GM18519 (cell line): ENCODE measurements around the gene FARP1.

Source experiments
- ATAC-seq: cut with Tn5 transposase; IDR thresholded peaks from one replicate; pipeline ENCODE4 v1.9.1; 2021; ENCODE audit warnings: mild to moderate bottlenecking, moderate library complexity; ENCODE audit not compliant: unreplicated experiment, low FRiP score

FARP1 gene

DNA sequence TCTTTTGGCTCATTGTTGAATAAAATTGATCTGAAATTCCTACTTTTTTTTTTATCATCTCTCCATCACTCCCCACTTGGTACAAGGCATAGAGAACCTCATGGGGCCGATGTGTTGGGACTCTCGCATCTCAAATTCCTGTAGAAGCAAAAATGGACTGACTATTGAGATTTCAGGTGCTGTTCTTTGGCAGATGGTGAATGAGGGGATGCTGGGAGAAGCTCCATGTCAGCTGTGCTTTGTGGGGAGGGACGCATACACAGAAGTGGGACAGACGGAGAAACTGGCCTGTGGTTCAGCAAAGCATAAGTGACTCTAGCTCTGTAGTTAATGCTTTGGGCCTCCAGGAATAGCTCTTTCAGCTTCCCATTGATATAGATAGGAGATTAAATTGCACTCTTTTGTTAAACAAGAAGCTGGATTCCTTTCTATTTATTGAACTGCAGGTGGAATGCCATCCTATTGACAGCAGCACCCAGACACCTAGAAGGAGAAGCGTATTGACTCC, 228.7 kb downstream of the FARP1 start:
- ATAC-seq: no peak

GRCh38 chr13:98372876-98373275, 230.0 kb downstream of the FARP1 start:
- no peak for ATAC-seq

GRCh38 chr13:98374750-98375149, 231.9 kb downstream of the FARP1 start:
- ATAC-seq: no peak

- ATAC-seq: no peak
Observed at GRCh38 chr13:98377635-98378378, 234.9 kb downstream of the FARP1 start.

- ATAC-seq: no peak
Observed at GRCh38 chr13:98384739-98385138, 241.8 kb downstream of the FARP1 start.

DNA sequence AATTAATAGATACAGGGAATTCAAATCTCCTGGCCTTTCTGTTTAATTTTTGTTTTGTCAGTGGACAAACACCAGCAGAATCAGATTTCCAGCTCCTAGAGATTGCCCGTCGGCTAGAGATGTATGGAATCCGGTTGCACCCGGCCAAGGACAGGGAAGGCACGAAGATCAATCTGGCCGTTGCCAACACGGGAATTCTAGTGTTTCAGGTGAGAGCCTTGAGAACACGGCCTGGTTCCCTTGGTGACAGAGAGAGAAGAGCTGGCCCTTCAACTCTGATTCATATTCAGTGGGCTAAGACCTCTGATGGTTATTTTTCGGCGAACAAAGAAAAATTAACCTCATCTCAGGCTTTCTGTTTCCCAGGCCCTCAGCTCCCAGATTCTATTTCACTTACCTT, 242.7 kb downstream of the FARP1 start:
- ATAC-seq: no peak

DNA sequence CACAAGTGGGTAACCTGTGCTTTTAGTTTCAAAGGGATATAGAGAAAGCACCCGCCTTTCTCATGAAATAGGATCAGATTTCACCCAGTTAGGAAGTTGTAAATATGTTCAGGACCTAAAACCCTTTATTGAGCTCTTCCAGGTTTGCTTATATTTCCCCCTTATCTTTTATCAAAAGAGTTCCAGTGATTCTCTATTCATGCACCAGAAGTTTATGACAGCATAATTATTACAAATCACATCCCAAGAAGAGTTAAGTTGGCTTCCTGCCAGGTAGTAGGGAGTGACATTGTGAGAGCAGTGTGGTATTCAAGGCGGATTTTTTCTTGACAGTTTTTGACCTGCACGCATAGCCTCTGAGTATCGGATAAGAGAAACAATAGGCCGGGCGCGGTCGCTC, 243.7 kb downstream of the FARP1 start:
- no peak for ATAC-seq

DNA sequence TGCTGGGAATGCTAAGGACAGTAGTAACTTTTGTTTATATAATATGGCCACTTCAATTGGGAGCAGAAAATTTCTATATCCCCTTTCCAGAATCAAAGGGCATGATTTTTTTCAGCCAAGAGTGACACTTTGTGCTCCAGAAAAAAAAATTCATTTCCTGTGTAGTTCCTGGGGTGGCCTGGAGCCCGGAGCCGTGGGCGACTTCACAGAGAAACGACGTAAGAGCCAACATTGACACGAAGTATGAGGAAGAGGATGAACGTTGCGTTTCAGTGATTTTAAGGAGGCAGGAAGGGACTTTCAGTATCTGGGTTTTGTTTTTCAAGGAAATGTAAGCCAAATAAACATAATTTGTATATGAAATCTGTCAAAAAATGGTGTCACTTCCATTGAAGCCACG, 246.4 kb downstream of the FARP1 start:
- ATAC-seq: no peak

DNA sequence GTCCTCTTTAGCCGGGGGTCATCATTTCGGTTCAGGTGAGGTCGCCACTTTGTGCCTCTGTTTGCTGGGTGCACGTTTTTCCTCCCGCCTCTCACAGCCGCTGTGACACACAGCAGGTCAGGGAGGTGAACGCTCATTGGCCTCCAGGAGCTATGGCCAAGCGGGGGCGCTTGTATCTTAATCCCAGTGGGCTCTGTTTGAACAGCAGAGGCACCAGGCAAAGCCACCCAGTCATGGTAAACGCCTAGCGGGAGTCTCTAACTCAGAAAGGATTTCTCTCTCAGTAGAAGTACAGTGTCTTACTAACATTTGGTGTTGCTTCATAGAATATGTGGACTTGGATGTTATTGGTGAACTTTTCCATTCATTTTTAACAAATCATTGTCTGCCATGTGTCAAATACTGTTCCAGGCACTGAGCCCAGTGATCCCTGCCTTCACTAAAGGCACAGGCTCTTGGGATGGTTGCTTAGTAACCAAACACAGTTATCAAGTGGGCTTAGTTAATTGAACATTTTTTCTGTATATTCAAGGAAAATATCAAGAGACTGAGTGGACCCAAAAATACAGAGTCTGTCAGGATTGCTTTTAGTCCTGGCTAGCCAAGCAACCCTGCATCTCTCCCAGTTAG, 247.3 kb downstream of the FARP1 start:
- no peak for ATAC-seq

DNA sequence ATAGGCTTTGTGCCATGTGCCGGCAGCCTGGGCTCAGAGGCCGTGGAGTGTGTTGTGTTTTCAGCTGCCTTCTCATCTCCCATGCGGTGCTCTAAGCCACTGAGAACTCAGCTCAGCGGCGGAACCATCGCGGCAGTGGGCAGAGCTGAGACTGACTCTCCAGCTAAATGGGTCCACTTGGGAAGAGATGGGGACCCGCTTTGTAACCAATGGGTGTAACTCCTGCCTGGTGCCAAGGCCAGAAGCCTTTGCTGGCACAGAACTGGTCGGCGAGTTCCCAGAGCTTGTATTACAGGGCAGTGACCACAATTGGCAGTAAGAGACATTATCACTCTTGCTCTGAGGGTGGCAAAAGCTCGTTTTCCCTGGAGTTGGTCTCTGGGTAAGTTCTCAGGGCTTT, 251.0 kb downstream of the FARP1 start:
- no peak for ATAC-seq

DNA sequence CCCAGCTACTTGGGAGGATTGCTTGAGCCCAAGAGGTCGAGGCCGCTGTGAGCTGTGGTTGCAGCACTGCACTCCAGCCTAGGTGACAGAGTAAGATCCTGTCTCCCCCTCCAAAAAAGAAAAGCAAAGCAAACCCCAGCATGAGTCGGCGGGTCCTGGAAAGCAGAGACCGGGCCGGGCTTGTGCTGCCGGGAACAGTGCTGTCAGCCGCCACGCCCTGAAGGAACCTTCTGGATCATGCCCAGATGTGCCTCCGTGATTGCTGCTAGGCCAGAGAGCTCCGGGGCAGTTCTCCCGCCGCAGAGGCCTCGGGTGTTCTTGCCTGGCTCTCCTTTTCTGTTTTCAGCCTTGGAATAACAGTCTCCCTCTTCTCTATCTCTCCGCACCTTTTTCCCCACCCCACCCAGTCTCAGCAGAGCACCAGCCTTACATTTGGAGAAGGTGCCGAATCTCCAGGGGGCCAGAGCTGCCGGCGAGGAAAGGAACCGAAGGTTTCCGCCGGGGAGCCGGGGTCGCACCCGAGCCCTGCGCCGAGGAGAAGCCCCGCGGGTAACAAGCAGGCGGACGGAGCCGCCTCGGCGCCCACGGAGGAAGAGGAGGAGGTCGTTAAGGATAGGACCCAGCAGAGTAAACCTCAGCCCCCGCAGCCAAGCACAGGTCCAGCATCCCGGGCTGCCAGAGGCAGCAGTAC, 252.1 kb downstream of the FARP1 start:
- ATAC-seq: no peak

DNA sequence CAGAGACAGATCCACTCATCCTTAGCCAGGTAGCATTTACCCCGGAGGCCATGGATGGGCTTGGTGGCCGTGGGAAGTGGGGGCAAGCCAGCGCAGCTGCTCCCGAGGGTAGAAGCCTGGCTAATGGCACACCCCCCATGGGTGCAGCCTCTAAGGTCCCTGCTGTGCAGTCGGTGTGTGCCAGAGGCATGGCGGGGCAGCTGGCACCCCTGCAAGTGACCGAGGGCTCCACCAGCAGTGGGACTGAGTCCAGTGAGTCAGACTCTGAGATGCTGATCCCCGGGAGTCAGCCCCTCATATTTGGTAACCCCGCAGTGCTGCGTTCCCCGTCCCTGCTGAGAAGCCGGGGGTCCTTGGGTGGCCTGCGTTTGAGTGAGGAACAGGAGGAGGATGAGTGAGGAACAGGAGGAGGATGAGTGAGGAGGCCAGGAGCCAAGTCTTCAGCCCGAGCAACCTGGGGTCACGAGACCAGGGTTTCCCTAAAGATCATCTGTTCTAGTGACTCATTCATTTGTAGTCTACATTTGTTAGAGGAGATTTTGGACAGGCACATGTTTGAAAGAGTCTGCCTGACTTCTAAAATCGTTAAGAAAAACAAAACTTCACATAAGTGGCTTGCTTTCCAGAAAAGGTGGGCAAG, 253.3 kb downstream of the FARP1 start:
- no peak for ATAC-seq

DNA sequence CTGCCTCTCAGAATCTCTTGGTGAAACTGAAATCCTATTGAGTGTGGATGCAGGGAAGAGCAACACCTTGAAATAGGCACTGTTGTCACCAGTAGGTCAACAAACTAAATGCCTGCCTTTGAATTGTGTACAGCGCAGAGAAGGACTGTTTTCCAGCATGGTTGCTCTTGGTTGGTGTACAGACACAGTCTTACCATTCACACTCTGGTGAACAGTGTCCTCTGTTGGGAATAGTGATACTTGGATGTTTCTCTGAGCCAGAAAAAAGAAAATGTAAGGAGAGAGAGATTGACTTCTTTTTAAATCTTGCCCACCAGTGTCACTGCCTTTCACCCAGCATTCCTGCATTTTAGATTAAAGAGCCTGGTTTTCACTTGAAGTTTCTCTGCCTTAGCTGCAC, 254.3 kb downstream of the FARP1 start:
- ATAC-seq: no peak

- no peak for ATAC-seq
Observed at GRCh38 chr13:98397861-98398260, 255.0 kb downstream of the FARP1 start.

DNA sequence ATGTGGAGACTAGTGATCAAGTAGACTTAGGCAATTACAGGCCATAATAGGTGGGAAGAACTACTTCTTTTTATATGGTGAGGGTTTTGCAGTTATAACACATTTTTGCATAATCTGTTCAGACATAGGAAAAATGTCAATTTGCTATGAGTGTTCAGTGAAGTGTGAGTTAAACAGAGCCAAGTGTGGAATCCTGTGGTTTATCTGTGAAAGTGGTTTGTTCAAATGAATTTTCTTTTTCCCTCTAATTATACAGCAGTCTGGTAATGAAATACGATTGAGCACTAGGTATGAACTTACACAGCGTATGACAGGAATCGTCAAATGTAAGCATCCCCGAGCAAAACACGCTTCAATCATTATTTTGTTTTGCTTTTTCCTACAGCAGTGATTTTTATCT, 255.7 kb downstream of the FARP1 start:
- no peak for ATAC-seq

DNA sequence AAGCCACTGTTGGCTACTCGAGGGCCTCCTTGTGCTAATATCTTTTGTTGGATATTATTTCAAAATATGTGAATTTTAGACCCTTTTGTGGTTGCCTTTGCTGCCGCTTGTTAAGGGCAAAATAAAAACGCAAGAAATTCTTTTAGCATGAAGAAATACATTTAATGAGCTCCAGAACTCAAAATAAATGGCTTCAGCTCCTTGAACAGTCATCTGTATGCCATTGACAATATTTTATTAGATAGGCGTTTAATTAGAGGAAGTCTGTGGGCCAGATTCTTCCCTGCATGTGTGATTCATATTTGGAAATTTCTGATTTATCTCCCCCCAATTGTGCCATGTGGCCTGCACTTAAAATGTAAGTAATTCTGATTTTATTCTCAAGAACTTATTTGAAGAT, 256.9 kb downstream of the FARP1 start:
- ATAC-seq: no peak

- no peak for ATAC-seq
Observed at GRCh38 chr13:98401934-98402333, 259.0 kb downstream of the FARP1 start.

DNA sequence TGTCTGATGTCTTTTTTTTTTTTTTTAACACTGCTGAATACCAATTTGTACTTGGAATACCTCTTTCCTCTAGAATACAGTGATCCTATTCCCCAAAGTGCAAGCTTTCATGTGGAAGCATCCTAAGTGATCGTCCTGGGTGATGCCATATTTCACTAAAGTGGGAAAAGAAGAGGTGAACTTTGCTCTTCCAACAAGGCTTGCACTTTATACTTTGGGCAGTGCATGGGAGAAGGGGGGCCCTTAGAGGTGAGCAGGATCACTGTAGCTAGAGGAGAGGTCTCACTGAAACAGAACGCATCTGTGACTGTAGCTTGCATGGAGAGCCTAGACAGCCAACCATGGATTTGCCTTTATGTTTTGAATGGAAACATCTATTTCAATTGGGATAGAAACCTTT, 260.2 kb downstream of the FARP1 start:
- no peak for ATAC-seq

DNA sequence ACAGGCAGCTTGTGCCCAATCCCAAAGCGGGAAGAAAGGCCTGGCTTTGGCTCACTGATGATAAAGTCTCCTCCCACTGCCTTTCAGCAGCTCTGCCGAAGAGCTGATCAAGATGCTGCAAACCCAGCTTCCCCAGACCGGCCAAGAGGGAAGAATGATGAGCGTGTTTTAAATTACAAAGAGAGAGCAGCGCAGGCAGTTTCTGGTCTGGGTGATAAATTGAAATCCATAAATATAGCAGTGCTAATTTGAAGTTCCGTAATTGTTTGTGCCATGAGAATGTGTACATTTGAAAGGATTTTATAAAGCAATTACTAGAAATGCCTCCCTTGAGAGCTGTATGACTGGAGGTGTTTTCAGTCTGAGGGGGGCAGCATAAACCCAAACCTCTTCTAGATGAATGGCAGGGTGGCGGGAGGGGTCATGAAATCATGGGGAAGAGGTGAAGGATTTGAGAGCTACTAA, 262.2 kb downstream of the FARP1 start:
- no peak for ATAC-seq

- ATAC-seq: no peak
Observed at GRCh38 chr13:98405690-98406344, 262.9 kb downstream of the FARP1 start.

- no peak for ATAC-seq
Observed at GRCh38 chr13:98406427-98406826, 263.5 kb downstream of the FARP1 start.
